A673 (cell line): ENCODE data around the gene KCNT2. TPM values are rescaled to one million over a fixed set of nuclear protein-coding genes. Genes with fewer than 3 reads are reported as not detected.

Experiments
- BruUV-seq: library from RNA; stranded (reverse); fragments of 400-500 nt; replicated peaks from 2 replicates; lab custom pipeline; 2021; lab: Mats Ljungman, UMichigan
- CTCF ChIA-PET: fragments of 300-600 bp; sonication (Branson Sonifier 250); formaldehyde crosslinking; loops from one replicate; lab custom pipeline; 2022; ENCODE audit warnings: antibody characterized with exemption; lab: Charles Lee
- POLR2A ChIA-PET: fragments of 300-600 bp; sonication (Branson Sonifier 250); formaldehyde crosslinking; loops from one replicate; lab custom pipeline; 2022; ENCODE audit warnings: antibody characterized with exemption; ENCODE audit not compliant: low non-redundant PET; lab: Charles Lee
- DNase-seq: peaks from one replicate; pipeline ENCODE4 v3.0.0-alpha.2; 2015; ENCODE audit warnings: low spot score
- H3K27ac ChIP-seq: fragments of 200-600 bp; sonication (generic); 2 replicates; pipeline ENCODE4 v1.5.1; 2016; ENCODE audit warnings: mixed run types, low read depth, mild to moderate bottlenecking, mixed read lengths, antibody characterized with exemption, low read length; ENCODE audit not compliant: poor library complexity, severe bottlenecking
- H3K27me3 ChIP-seq: fragments of 200-600 bp; sonication (generic); replicated peaks from 2 replicates; pipeline ENCODE4 v1.6.1; 2017; ENCODE audit warnings: mixed run types, low read depth, mild to moderate bottlenecking, mixed read lengths, antibody characterized with exemption, low read length; ENCODE audit not compliant: insufficient read depth, poor library complexity
- H3K36me3 ChIP-seq: fragments of 200-600 bp; sonication (generic); 2 replicates; pipeline ENCODE4 v1.6.1; 2016; ENCODE audit warnings: mixed run types, mild to moderate bottlenecking, mixed read lengths, antibody characterized with exemption, low read length; ENCODE audit not compliant: insufficient read depth, poor library complexity, severe bottlenecking
- H3K4me1 ChIP-seq: fragments of 200-600 bp; sonication (generic); 2 replicates; pipeline ENCODE4 v1.6.1; 2017; ENCODE audit warnings: mixed run types, mild to moderate bottlenecking, mixed read lengths, antibody characterized with exemption, low read length; ENCODE audit not compliant: insufficient read depth, poor library complexity, severe bottlenecking
- H3K4me3 ChIP-seq: fragments of 200-600 bp; sonication (generic); 2 replicates; pipeline ENCODE4 v1.5.1; 2016; ENCODE audit warnings: low read depth, mixed run types, mild to moderate bottlenecking, mixed read lengths, low read length; ENCODE audit not compliant: poor library complexity, severe bottlenecking
- H3K9me3 ChIP-seq: fragments of 200-600 bp; sonication (generic); 2 replicates; pipeline ENCODE4 v1.6.1; 2016; ENCODE audit warnings: mixed run types, low read depth, mild to moderate bottlenecking, mixed read lengths, antibody characterized with exemption, low read length; ENCODE audit not compliant: poor library complexity, severe bottlenecking
- EZH2 ChIP-seq: fragments of 200-600 bp; sonication (generic); IDR thresholded peaks from 2 replicates; pipeline ENCODE4 v1.6.1; 2017; ENCODE audit warnings: borderline replicate concordance, low read depth, mild to moderate bottlenecking, mixed read lengths, antibody characterized with exemption, low read length; ENCODE audit not compliant: poor library complexity, severe bottlenecking
- intact Hi-C: fragments of 100-400 bp; cut with micrococcal nuclease; formaldehyde crosslinking; loops from one replicate; pipeline ENCODE4 v1.10.0; 2022; ENCODE audit not compliant: unreplicated experiment
- total RNA-seq: library from RNA; stranded (reverse); gene quantifications from 2 replicates; pipeline ENCODE4 v1.2.3, GENCODE V29; 2021
- TF ChIP-seq, protein P1 (sequence below): fragments of 300-800, 200-600 bp; sonication (generic); conservative IDR thresholded peaks from 2 replicates; pipeline ENCODE4 v1.5.1; 2017; ENCODE audit warnings: low read depth, mild to moderate bottlenecking, antibody characterized with exemption, low read length, moderate library complexity, mixed read lengths

Gene KCNT2
- total RNA-seq, 1 experiment from 2014 or later: 1.2 TPM

DNA sequence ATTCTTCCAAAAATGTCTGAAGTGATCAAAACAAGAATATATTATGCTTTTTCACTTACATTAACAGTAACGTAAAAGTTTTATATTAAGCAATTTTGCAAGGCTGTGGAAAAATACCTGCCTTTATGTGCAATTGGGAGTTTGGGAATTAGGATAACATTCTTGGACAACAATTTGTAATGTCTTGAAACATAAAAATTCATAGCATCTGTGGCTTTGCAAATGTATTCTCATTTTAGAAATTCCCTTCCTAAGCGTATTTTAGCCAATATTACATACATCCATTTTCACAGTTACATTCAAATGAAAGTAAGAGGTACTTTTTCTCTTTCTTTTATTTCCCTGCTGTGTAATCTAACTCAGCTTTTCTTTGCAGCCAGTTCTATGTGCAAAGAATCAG lies 30.2 kb upstream of the KCNT2 start:
- CTCF ChIA-PET: no interaction called here

DNA sequence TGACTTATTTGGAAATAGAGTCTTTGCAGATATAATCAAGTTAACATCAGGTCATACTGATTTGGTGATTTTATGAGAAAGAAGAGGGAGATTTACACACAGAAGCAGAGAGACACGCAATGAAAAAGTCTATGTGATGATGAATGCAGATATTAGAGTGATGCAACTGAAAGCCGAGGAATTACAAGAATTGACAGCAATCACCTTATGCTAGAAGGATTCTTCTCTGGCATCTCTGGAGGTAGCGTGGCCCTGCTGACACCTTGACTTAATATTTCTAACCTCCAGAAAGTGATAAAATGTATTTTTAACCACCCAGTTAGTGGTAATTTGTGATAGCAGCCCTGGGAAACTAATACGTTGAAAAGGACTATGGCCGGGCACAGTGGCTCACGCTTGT lies 29.4 kb upstream of the KCNT2 start:
- POLR2A ChIA-PET: no interaction called here
- intact Hi-C loops: no loop called here
- no peak for DNase-seq

More for the DNA sequence above, 30.2 kb upstream of the KCNT2 start:
- intact Hi-C loops: no loop called here
- Histone ChIP-seq H3K27me3 (no peaks in the 10 kb centered on the region), H3K36me3 (no peaks in the 10 kb centered on the region), H3K9me3 (no peaks in the 10 kb centered on the region), H3K4me1 (no peaks in the 10 kb centered on the region), H3K27ac (no peak overlapping the region), H3K4me3 (no peak overlapping the region)
- BruUV-seq: no TSS peak
- no peak for DNase-seq
- TF ChIP-seq EZH2: no peak
- TF ChIP-seq, protein P1, sequence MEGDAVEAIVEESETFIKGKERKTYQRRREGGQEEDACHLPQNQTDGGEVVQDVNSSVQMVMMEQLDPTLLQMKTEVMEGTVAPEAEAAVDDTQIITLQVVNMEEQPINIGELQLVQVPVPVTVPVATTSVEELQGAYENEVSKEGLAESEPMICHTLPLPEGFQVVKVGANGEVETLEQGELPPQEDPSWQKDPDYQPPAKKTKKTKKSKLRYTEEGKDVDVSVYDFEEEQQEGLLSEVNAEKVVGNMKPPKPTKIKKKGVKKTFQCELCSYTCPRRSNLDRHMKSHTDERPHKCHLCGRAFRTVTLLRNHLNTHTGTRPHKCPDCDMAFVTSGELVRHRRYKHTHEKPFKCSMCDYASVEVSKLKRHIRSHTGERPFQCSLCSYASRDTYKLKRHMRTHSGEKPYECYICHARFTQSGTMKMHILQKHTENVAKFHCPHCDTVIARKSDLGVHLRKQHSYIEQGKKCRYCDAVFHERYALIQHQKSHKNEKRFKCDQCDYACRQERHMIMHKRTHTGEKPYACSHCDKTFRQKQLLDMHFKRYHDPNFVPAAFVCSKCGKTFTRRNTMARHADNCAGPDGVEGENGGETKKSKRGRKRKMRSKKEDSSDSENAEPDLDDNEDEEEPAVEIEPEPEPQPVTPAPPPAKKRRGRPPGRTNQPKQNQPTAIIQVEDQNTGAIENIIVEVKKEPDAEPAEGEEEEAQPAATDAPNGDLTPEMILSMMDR: no peak
- POLR2A ChIA-PET: no interaction called here

DNA sequence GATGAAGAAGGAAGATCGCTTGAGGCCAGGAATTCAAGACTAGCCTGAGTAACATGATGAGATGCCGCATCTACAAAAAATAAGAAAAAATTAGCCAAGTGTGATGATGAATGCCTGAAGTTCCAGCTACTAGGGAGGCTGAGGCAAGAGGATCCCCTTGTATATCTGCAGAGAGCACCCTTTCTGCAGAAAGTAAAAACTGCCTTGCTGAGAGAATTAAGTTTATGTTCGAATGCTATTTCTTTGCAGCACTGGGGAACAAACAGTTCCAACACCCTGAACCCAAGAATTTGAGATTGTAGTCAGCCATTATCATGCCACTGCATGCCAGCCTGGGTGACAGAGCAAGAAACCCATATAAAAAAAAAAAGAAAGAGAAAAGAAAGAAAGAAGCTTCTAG lies 20.6 kb upstream of the KCNT2 start:
- intact Hi-C loops: no loop called here
- H3K27me3 ChIP-seq: no peaks in the 10 kb centered on the region
- H3K27ac ChIP-seq: no peak overlapping the region
- BruUV-seq: no TSS peak
- H3K4me1 ChIP-seq: no peaks in the 10 kb centered on the region
- H3K36me3 ChIP-seq: no peaks in the 10 kb centered on the region
- DNase-seq: no peak
- ChIA-PET CTCF (no interaction called here), POLR2A (no interaction called here)
- peaks cover 4% of the 10 kb centered on the region for H3K9me3 ChIP-seq
- no peak for TF ChIP-seq EZH2
- TF ChIP-seq, protein P1: no peak
- H3K4me3 ChIP-seq: no peak overlapping the region

More for the DNA sequence above, 29.4 kb upstream of the KCNT2 start:
- Histone ChIP-seq H3K9me3 (no peaks in the 10 kb centered on the region), H3K36me3 (no peaks in the 10 kb centered on the region), H3K27me3 (no peaks in the 10 kb centered on the region), H3K27ac (no peak overlapping the region), H3K4me1 (no peaks in the 10 kb centered on the region), H3K4me3 (no peak overlapping the region)
- TF ChIP-seq EZH2: no peak
- TF ChIP-seq, protein P1: no peak
- CTCF ChIA-PET: no interaction called here
- no TSS peak for BruUV-seq
